HG03571 (cell line): ENCODE results near the gene TRAF4.
"Not testable (repeated sequence)": the region's sequence is repeated elsewhere in the genome, so short reads cannot be mapped to it uniquely, and the experiment has no call there.

Source experiments
- ATAC-seq: cut with Tn5 transposase; IDR thresholded peaks from one replicate; pipeline ENCODE4 v1.9.1; 2021; ENCODE audit not compliant: unreplicated experiment

Gene TRAF4

DNA sequence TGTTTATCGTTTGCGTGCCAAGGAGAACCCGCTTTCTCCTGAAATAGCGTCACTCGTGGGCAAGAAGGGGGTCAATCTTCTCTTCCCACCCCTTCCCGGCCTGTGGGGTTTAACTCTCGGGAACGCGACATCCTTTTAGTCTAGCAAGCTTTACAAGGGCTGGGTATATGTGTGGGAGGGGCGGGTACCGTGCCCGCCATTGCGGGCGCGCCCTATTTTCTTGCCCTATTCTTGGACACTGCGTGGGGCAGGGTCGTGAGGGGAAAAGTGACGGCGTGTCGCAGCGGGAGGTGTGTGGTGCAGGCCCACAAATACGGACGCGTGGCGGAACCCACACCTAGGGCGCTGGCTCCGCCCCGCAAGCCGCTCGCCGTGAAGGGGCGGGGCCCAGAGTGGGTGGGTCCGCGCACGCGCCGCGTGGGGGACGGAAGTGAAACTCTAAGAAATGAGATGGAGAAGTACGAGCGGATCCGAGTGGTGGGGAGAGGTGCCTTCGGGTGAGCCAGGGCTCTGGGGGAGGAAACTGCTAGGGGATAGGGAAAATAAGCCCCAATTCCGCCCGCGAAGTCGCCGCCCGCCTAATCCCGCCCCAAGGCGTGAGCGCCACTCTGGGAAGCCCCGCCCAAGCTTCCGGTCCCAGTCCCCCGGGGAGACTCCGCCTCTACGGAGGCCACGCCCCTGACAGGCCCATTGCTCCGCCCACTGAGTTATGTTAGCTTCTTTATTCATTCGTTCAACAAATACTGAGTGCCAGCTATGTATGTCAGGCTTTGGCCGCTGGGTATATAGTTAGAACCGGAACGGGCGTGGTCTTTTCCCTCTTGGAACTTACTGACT lies 15.2 kb upstream of the TRAF4 start, which contains the start of gene NEK8:
Gene NEK8 (plus strand): TSS at position 425 of the 837 bp plus-strand sequence. CDS start 26 bp downstream, at position 451.
- peak; percentile 27 for ATAC-seq

DNA sequence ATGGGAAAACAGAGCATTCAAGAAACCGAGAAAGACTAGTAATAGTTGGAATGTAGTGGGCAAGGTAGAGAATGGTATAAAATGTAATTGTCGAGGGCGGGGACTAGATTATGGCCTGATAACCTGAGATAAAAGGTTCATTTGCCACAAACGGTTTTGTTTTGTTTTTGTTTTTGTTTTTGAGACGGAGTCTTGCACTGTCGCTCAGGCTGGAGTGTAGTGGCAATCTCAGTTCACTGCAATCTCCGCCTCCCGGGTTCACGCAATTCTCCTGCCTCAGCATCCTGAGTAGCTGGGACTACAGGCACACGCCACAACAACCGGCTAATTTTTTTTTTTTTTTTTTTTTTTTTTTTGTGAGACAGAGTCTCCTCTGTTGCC lies 13.9 kb upstream of the TRAF4 start:
- ATAC-seq = no peak

DNA sequence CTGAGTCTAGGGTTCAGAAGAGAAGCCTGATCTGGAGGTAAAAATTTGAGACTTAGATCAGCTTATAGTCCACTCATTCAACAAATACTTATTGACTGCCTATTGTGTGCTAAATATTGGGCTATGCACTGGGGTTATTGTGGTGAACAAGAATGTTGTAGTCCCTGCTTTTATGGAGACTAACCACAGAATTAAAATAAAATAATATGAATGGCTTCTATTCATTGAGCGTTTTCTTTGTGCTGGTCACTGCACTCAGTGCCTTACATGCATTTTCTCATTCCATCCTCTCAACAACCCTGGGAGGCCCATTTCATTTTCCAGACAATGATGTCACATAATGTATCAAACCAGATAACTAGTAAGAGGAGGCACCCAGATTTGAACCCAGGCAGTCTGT lies 10.5 kb upstream of the TRAF4 start:
- no peak for ATAC-seq

DNA sequence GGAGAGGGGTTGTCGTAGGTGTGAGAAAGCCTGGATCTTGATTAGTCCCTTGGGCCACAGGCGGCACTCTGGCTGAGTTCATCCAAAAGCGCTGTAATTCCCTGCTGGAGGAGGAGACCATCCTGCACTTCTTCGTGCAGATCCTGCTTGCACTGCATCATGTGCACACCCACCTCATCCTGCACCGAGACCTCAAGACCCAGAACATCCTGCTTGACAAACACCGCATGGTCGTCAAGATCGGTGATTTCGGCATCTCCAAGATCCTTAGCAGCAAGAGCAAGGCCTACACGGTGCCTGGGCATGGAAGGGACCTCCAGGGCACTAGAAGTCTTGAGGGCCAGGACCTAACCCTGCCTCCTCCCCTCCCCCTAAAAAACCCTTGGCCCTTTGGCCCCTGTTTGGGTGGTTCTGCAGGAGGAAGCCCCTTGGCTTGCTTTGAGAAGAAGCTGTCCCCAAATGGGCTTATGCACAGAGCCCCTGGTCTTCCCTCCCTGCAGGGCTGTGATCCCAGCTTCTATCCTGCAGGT lies 9.0 kb upstream of the TRAF4 start:
- no peak for ATAC-seq

DNA sequence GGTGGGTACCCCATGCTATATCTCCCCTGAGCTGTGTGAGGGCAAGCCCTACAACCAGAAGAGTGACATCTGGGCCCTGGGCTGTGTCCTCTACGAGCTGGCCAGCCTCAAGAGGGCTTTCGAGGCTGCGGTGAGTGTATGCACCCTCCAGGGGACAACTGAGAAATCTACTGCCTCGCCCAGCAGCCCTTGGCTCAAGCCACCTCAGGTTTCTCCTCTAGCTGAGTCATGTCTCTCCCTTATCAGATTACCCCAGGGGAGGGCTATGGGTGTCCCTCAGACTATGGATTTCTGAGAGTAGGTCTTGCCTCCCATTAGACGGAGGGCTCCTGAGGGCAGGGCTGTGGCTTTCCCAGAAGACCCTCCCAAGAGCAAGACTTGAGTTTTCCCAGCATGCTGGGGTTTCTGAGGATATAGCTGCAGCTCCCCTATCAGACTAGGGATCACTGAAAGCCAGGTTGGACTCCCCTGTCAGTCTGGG lies 8.5 kb upstream of the TRAF4 start:
- ATAC-seq = no peak

DNA sequence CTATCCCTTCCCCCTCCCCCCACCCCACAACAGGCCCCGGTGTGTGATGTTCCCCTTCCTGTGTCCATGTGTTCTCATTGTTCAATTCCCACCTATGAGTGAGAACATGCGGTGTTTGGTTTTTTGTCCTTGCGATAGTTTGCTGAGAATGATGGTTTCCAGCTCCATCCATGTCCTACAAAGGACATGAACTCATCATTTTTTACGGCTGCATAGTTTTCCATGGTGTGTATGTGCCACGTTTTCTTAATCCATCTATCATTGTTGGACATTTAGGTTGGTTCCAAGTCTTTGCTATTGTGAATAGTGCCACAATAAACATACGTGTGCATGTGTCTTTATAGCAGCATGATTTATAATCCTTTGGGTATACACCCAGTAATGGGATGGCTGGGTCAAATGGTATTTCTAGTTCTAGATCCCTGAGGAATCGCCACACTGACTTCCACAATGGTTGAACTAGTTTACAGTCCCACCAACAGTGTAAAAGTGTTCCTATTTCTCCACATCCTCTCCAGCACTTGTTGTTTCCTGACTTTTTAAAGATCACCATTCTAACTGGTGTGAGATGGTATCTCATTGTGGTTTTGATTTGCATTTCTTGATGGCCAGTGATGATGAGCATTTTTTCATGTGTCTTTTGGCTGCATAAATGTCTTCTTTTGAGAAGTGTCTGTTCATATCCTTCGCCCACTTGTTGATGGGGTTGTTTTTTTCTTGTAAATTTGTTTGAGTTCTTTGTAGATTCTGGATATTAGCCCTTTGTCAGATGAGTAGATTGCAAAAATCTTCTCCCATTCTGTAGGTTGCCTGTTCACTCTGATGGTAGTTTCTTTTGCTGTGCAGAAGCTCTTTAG lies 7.7 kb upstream of the TRAF4 start:
- not testable (repeated sequence) for ATAC-seq

DNA sequence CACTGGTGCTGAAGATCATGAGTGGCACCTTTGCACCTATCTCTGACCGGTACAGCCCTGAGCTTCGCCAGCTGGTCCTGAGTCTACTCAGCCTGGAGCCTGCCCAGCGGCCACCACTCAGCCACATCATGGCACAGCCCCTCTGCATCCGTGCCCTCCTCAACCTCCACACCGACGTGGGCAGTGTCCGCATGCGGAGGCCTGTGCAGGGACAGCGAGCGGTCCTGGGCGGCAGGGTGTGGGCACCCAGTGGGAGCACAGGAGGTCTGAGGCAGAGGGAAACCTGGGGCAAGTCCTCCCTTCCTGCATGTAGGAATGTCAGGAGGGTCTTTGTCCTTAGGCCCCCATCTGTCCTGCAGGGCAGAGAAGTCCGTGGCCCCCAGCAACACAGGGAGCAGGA lies 6.5 kb upstream of the TRAF4 start:
- ATAC-seq = no peak

DNA sequence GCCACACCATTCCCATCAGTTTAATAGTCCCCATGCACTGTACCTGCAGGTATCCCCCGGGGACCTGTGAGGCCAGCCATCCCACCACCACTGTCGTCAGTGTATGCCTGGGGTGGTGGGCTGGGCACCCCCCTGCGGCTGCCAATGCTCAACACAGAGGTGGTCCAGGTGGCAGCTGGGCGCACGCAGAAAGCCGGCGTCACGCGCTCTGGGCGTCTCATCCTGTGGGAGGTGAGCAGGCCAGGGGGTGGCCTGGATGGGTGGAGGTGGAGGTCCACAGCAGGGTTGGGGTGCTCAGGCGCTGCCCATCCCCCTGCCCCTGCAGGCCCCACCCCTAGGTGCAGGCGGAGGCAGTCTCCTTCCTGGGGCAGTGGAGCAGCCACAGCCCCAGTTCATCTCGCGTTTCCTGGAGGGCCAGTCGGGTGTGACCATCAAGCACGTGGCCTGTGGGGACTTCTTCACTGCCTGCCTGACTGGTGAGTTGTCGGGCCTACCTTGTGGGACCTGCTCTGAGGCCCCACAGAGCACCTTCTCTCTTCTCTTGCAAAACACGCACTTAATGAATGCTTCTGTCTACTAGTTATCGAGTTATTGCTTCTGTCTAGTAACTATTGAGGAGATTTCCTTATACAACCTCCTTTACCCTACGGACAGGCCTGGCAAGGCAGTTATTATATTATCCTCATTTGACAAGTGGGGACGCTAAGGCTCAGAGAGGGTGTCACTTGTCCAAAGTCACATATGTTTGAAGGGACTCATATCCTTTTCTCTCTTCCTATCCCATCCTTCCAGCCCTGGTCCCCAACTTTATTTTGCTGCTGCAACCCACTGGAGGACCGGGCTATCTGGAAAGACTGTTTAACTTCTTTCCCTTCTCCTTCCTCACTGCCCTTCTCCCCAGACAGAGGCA lies 5.8 kb upstream of the TRAF4 start:
- peak; percentile 46 for ATAC-seq

DNA sequence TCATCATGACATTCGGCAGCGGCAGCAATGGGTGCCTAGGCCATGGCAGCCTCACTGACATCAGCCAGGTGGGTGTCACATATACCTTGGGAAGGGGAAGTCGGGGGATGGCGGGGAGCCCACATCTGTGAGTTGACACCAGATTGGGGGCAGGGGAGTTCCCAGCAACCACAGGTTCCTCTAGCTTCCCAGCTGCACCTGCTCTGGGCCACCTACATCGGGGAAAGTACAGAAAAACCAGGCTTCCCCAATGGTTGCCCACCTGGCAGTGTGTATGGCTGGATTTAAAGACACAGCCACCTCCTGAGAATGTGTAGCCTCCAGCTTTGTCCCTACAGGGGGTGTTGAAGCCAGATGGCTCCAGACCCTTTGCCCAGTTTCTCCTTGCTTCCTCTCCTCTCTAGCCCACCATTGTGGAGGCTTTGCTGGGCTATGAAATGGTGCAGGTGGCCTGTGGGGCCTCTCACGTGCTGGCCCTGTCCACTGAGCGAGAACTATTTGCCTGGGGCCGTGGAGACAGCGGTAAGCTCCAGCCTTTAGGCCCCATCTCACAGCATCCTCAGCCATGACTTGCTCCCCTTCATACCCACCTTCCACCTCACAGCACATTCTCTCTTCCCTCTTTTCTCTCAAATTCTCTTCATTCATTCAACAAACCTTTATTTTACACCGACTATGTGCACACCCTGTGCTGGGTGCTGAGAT lies 5.0 kb upstream of the TRAF4 start:
- no peak for ATAC-seq

DNA sequence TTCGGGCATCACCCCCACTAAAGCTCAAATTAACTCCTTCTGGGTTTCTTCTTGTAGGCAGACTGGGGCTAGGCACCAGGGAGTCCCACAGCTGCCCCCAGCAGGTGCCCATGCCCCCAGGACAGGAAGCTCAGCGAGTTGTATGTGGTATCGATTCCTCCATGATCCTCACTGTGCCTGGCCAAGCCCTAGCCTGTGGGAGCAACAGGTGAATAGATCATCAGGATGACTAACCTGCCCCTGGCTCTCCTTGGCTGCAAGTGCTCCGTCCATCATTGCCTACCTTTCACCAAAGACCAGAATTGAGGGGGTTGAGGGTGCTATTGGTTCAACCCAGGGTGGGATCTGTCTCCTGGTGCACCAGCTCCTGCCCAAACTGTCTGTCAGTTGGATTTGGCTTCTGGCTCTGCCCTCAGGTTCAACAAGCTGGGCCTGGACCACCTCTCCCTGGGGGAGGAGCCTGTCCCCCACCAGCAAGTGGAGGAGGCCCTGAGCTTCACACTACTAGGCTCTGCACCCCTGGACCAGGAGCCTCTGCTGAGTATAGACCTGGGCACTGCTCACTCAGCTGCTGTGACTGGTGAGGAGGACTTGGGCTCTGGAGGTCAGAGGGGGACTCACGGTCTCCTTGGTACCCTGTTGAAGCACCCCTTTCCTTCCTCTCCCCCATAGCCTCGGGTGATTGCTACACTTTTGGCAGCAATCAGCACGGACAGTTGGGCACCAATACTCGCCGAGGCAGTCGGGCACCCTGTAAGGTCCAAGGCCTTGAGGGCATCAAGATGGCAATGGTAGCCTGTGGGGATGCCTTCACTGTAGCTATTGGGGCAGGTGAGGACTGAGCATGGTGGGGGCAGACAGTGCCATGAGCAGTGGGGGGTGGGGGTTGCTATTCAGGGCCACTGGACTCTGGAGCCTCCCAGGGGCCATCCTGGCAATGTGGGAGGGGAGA lies 3.1 kb upstream of the TRAF4 start:
- ATAC-seq = no peak

DNA sequence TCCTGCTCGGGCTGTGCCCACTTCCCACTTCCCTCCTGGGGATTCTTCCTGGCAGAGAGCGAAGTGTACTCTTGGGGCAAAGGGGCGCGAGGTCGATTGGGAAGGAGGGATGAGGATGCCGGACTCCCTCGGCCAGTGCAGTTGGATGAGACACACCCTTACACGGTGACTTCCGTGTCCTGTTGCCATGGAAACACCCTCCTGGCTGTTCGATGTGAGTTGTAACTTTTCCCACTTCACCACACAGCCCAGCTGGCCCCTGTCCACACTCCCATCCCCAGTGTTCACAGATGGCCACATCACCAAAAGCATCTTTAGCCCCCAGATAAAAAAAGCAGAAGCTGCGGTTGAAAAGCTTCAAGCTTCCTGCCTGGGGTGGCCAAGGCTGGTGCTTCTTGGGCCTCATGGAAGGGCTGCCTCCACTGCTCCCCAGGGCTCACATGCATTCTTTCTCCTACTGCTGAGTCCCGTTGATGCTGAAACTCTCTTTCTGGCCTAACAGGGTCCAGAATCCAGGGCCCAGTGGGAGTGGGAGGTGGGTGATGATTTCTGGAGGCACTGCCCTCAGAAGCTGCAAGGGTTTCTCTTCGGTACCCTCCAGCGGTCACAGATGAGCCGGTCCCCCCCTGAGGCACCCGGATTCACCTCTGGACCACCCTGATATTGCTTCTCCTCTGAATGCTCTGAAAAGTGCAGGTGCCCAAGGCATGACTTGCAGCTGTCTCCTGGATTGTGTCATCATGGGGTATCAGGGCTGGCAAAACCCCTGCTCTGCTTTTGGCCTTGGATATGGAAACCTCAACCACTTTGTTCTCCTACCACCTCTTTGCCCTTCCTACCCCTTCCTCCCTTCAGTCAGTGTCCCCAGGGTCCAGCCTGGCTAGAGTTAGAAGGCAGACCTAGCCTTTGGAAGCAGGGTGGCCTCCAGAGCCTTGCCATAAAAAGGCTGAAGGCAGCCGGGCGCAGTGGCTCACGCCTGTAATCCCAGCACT lies 2.2 kb upstream of the TRAF4 start:
- ATAC-seq = no peak

DNA sequence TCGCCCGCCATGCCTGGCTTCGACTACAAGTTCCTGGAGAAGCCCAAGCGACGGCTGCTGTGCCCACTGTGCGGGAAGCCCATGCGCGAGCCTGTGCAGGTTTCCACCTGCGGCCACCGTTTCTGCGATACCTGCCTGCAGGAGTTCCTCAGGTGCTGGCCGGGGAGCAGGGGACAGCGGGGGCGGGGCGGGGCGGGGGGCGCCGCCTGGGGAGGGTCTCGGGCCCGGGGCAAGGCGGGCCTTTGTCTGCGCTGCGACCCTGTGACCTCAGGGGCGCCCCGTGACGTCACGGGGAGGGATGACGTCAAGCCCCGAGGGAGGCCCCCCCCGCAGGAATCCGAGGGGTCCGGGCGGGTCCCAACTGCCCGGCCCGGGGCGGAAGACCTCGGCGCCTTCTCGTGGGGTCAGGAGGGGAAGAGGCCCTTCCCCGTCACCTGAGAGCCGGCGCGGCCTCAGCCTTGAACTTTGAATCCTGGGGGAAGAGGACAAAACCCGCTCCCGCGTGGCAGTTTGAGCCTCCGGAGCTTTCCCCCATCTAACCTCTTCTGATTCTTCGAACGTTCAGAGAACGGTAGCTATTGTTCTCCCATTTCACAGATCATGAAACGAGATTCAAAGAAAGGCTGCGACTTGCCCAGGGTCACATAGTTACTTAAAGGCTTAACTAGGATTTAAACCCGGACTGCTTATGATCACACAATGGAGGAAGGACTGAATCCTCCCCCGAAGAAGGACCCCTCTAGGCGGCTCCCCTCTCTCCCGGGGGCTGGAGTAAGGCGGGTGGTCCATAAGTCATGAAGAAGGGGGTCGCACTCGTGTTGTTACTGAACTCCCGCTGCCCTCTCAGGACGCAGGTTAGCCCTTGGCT lies 527 bp downstream of the TRAF4 start:
- ATAC-seq = no peak

DNA sequence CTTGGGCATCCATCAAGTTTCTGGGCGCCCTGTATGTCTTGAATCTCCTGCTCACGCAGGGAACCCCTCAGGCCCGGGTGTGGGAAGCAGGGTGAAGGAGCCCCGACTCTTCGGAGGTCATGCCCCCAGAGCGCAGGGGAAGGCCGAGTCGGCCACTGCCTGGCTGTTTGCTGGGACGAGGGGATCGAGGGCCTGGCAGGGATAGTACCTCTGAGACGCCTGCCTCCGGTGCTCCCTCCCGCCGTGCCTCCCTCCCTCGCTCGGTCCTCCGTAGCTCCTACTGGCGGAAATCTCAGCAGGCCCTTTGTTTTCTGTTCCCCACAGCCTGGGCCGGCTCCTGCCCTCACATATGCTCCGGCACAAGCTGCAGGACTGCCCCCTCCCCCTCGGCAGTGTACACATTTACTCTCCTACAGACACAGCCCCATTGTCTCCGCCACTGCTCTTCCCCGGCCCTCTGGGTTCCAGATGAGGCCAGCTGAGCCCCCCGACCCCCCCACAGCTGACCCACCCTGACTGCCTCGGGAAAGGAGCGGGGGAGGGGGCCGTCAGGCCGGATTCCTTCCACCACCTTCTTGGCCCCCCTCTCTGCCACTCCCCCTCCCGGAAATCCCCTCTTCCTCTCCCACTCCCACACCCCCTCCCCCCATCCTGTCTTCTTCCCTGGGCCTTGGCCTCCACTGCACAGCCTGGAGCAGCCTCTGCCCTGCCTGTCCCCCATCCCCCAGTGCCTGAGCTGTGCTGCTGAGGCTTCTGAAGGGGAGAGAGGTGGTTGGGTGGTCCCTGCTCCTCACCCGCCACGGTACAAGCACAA lies 1.4 kb downstream of the TRAF4 start:
- no peak for ATAC-seq

DNA sequence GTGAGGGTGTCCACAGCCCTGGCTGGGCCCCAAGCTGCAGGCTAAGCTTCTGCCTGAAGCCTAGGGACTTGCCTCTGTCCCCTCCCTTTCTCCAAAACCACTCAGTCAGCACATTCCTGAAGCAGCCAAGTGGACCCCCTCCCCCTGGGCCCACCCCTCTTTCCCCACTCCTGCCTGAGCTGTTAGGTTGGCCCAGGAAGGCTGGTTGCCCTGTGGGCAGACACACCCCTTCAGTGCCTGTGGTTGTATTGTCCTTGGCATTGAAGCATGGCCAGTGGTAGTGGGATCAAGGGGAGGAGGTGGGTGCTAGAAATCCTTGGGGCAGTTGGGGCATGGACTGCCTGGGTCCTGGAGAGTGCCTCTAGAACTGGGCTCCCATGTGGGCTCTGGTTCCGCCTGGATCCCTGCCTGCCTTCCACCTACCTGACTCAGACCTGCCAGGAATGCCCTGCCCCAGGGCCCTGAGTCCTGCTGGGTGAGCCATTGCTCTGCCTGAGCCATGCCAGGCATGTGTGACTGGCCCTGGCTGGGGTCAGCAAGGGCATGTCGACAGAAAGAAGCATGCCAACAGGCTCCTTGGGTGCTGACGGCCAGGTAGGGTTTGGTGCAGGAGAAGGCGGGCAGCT lies 2.1 kb downstream of the TRAF4 start:
- ATAC-seq = no peak

DNA sequence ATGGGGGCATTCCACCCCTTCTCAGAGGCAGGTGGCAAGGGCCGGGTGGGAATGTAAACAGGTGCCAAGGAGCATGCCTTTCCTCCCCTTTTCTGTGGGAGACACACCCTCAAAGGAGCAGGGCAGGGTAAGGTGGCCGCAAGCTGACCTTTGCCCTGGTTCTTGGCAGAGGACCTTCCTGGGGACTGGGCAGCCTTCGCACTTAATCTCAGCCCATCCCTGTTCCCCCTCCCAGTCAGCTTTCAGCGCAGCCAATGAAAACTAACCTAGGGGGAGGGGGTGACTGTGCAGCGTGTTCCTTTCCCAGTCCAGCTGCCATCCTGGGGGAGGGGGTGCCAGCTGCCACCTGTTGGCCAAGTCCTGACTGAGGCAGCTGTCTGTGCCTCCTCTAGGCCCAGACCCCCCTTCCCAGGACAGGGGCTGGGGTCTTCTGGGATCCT lies 2.8 kb downstream of the TRAF4 start:
- ATAC-seq = no peak
